HL-60 (cell line): ENCODE data around the gene TJP1.

Experiments used
- POLR2AphosphoS5 ChIP-seq: IDR thresholded peaks from 2 replicates; pipeline ENCODE4 v1.6.1; 2012; ENCODE audit warnings: low read depth
- TF ChIP-seq, protein P1 (sequence below): IDR thresholded peaks from one replicate; pipeline ENCODE4 v1.5.1; 2011; ENCODE audit warnings: low read length, control low read depth, inconsistent platforms; ENCODE audit not compliant: insufficient read depth
- TF ChIP-seq, protein P2 (sequence below): IDR thresholded peaks from 2 replicates; pipeline ENCODE4 v1.6.1; 2012; ENCODE audit warnings: low read depth; ENCODE audit not compliant: insufficient replicate concordance

DNA sequence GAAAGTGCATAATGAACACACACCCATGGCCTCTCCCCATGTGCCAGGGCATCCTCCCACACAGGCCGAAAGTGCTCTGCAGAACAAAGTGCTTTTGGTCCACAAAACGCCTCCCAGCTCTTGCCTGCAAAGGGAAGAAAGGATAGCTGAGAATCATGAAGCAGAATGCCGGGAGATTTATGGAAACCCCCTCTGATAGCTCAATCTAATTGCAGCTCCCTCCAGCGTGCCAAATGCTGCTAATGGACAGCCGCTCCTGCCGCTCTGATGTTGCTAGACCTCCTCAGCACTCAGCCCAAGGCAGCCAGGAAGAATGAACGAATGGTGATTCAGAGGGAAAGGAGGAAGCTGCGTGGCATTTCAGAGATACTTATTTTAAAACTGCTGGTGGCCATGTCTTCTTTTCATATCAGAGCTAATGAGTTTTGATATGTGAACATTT is 145.3 kb downstream of the TJP1 start:
- TF ChIP-seq, protein P1, sequence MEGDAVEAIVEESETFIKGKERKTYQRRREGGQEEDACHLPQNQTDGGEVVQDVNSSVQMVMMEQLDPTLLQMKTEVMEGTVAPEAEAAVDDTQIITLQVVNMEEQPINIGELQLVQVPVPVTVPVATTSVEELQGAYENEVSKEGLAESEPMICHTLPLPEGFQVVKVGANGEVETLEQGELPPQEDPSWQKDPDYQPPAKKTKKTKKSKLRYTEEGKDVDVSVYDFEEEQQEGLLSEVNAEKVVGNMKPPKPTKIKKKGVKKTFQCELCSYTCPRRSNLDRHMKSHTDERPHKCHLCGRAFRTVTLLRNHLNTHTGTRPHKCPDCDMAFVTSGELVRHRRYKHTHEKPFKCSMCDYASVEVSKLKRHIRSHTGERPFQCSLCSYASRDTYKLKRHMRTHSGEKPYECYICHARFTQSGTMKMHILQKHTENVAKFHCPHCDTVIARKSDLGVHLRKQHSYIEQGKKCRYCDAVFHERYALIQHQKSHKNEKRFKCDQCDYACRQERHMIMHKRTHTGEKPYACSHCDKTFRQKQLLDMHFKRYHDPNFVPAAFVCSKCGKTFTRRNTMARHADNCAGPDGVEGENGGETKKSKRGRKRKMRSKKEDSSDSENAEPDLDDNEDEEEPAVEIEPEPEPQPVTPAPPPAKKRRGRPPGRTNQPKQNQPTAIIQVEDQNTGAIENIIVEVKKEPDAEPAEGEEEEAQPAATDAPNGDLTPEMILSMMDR = no peak
- no peak for TF ChIP-seq POLR2AphosphoS5
- TF ChIP-seq, protein P2, sequence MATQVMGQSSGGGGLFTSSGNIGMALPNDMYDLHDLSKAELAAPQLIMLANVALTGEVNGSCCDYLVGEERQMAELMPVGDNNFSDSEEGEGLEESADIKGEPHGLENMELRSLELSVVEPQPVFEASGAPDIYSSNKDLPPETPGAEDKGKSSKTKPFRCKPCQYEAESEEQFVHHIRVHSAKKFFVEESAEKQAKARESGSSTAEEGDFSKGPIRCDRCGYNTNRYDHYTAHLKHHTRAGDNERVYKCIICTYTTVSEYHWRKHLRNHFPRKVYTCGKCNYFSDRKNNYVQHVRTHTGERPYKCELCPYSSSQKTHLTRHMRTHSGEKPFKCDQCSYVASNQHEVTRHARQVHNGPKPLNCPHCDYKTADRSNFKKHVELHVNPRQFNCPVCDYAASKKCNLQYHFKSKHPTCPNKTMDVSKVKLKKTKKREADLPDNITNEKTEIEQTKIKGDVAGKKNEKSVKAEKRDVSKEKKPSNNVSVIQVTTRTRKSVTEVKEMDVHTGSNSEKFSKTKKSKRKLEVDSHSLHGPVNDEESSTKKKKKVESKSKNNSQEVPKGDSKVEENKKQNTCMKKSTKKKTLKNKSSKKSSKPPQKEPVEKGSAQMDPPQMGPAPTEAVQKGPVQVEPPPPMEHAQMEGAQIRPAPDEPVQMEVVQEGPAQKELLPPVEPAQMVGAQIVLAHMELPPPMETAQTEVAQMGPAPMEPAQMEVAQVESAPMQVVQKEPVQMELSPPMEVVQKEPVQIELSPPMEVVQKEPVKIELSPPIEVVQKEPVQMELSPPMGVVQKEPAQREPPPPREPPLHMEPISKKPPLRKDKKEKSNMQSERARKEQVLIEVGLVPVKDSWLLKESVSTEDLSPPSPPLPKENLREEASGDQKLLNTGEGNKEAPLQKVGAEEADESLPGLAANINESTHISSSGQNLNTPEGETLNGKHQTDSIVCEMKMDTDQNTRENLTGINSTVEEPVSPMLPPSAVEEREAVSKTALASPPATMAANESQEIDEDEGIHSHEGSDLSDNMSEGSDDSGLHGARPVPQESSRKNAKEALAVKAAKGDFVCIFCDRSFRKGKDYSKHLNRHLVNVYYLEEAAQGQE = no peak
